ENCODE measurements around the gene GAPDH. TPM values are rescaled to one million over a fixed set of nuclear protein-coding genes. Genes with fewer than 3 reads are reported as not detected.

Gene GAPDH
- total and polyA plus RNA-seq, 10 of the 15 experiments (the other 5 are each of a cell fraction or from before 2014, with no cell fraction given), result 5,606 to 14,240 (median 9,400) TPM

DNA sequence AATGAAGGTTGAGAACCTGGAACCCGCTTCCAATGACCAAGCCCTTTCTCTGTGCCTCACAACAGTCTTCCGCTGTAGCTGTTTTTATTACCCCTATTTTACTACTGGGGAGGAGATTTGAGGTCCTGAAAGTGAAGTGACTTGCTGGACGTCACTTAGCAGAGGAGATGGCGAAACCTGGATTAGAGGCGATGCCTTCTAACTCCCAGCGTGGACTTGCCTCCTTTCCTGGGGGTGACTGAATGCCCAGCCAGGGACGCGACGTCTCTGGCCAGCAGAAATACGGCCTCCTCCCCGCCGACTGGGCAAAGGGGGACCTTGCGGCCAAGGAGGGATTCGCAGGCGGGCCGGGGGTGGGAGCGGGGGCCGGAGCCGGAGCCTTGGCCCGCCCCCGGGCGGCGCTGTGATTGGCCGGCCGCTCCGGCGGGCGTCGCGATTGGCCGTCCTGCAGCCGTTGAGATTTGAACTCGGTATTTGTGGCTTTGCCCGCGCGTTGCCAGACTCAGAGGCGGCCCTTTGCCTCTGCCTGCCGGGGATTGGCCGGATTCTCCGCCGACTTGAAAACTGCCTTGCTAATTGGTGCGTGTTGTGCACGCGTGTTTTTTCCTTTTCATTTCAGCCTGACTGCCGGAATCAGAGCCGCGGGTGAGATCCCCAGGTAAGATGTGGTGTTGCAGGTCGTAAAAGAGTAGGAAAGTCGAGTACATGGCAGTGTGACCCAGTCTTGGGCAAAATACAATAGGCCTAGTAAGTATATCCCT, 40.6 kb upstream of the GAPDH start, which contains the start of gene NCAPD2 (continued):
- TF ChIP-seq CBFB (IDR thresholded peaks at IDR 0.05; ENCODE audit: low read depth) (peak; percentile 61; the same call in 1 of the 2 replicates), TCF12 (IDR thresholded peaks at IDR 0.05; ENCODE audit: low read depth, low read length) (no peak), YY1 (IDR thresholded peaks at IDR 0.05; ENCODE audit: low read depth, low read length) (0 out of 2 replicates have a peak, but pooled peaks have one; percentile 17), GATAD2B (conservative IDR thresholded peaks at IDR 0.05; ENCODE audit: low read depth) (0 out of 2 replicates have a peak, but pooled peaks have one; percentile 58), POLR2AphosphoS5 (IDR thresholded peaks at IDR 0.05; ENCODE audit: low read length) (peak; percentile 80), CHD2 (IDR thresholded peaks at IDR 0.05; ENCODE audit: borderline replicate concordance, low read depth, low read length) (peak; percentile 46; the same call in 1 of the 2 replicates), NFIC (IDR thresholded peaks at IDR 0.05; ENCODE audit: low read depth, low read length) (no peak), IRF4 (IDR thresholded peaks at IDR 0.05; ENCODE audit: low read depth, low read length) (0 out of 2 replicates have a peak, but pooled peaks have one; percentile 1), POLR2A (IDR thresholded peaks at IDR 0.05; ENCODE audit: low read depth, low read length) (peak; percentile 81), ESRRA (IDR thresholded peaks at IDR 0.05; ENCODE audit: low read length) (no peak), POLR2AphosphoS2 (IDR thresholded peaks at IDR 0.05; ENCODE audit: low read depth, low read length) (no peak; the same call in 1 of the 2 replicates), EGR1 (IDR thresholded peaks at IDR 0.05; ENCODE audit: borderline replicate concordance in 1 of 2, low read depth in 2 of 2, low read length in 2 of 2) (peak in 1 of 2 experiments; percentile 96; a peak in 2 of 3 replicates), SPI1 (IDR thresholded peaks at IDR 0.05; ENCODE audit: borderline replicate concordance, insufficient read depth, low read depth, low read length) (no peak), DPF2 (IDR thresholded peaks at IDR 0.05) (no peak; the same call in 1 of the 2 replicates), KAT2A (conservative IDR thresholded peaks at IDR 0.05; ENCODE audit: control insufficient read depth, low read depth, low read length) (no peak), GABPA (IDR thresholded peaks at IDR 0.05; ENCODE audit: low read depth) (peak; percentile 52; the same call in 1 of the 2 replicates)
- TF ChIP-seq, protein P1, sequence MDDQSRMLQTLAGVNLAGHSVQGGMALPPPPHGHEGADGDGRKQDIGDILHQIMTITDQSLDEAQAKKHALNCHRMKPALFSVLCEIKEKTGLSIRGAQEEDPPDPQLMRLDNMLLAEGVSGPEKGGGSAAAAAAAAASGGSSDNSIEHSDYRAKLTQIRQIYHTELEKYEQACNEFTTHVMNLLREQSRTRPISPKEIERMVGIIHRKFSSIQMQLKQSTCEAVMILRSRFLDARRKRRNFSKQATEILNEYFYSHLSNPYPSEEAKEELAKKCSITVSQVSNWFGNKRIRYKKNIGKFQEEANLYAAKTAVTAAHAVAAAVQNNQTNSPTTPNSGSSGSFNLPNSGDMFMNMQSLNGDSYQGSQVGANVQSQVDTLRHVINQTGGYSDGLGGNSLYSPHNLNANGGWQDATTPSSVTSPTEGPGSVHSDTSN (IDR thresholded peaks at IDR 0.05; ENCODE audit: insufficient replicate concordance, low read depth, low read length), result peak; percentile 70
